ENCODE data around the gene SOX11.

DNA sequence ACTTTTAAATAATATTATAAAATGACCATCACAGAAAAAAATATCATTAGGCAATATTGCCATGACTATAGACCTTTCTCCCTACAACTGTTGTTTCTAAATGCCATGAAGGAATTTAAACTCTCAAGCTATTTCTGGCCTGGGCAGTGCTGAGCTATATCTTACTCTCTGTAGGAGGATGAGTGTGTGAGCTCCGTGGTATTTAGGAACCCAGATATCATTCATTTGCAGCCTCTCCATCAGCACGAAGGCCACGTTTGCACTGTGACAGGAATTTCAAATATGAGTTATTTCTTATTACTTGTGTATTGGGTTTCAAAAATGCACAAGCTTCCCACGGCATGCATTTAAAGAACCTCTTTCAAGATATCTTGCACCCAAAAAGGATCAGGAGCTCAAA is 35.0 kb upstream of the SOX11 start:
- no peak for TF ChIP-seq CTCF (IDR thresholded peaks at IDR 0.05; ENCODE audit: poor library complexity)
- no peak for TF ChIP-seq EZH2 (IDR thresholded peaks at IDR 0.05; ENCODE audit: borderline replicate concordance)
